SK-N-SH treated with all-trans-retinoic acid at 6 μM for 48 hours (cell line): ENCODE results near the gene REEP1.

ENCODE experiments used
- OSR1 ChIP-seq: fragments of 250-450 bp; sonication (Bioruptor Pico); IDR thresholded peaks from 2 replicates; pipeline ENCODE4 v1.8.0; 2022; ENCODE audit warnings: moderate library complexity, mild to moderate bottlenecking, inconsistent platforms
- PATZ1 ChIP-seq: fragments of 250-450 bp; sonication (Bioruptor Pico); IDR thresholded peaks from 2 replicates; pipeline ENCODE4 v1.8.0; 2020; ENCODE audit warnings: mild to moderate bottlenecking, moderate library complexity, borderline replicate concordance
- RARB ChIP-seq: fragments of 250-450 bp; sonication (Bioruptor Pico); IDR thresholded peaks from 2 replicates; pipeline ENCODE4 v1.8.0; 2021; ENCODE audit warnings: mild to moderate bottlenecking, moderate library complexity
- TSHZ2 ChIP-seq: fragments of 250-450 bp; sonication (Bioruptor Pico); IDR thresholded peaks from 2 replicates; pipeline ENCODE4 v1.5.0; 2020; ENCODE audit warnings: mild to moderate bottlenecking, moderate library complexity
- ZFP3 ChIP-seq: fragments of 250-450 bp; sonication (Bioruptor Pico); IDR thresholded peaks from 2 replicates; pipeline ENCODE4 v1.5.0; 2020; ENCODE audit warnings: mild to moderate bottlenecking, moderate library complexity

GRCh38 chr2:86195808-86196387, 141.5 kb downstream of the REEP1 start:
- TF ChIP-seq RARB (CRISPR knock-in tag) (no peak), PATZ1 (CRISPR knock-in tag) (no peak), OSR1 (no peak), TSHZ2 (CRISPR knock-in tag) (no peak), ZFP3 (CRISPR knock-in tag) (no peak)
